MM.1S (cell line): ENCODE measurements around the gene SV2B.

ENCODE experiments used
- DNase-seq: peaks from one replicate; pipeline ENCODE4 v3.0.0-alpha.2; 2015
- H2AFZ ChIP-seq: fragments of 300-600 bp; sonication (generic); 2 replicates; pipeline ENCODE4 v1.6.0; 2016; ENCODE audit warnings: antibody characterized with exemption, low read length
- H3F3A ChIP-seq: fragments of 300-600 bp; sonication (generic); 2 replicates; pipeline ENCODE4 v1.6.1; 2016; ENCODE audit warnings: mild to moderate bottlenecking, antibody characterized with exemption, low read length, moderate library complexity, mixed read lengths; ENCODE audit not compliant: insufficient read depth
- H3K27ac ChIP-seq: fragments of 300-600 bp; sonication (generic); 2 replicates; pipeline ENCODE4 v1.5.1; 2016; ENCODE audit warnings: mild to moderate bottlenecking, low read length
- H3K27me3 ChIP-seq: fragments of 300-600 bp; sonication (generic); replicated peaks from 2 replicates; pipeline ENCODE4 v1.6.0; 2016; ENCODE audit warnings: low read length; ENCODE audit not compliant: insufficient read depth
- H3K36me3 ChIP-seq: fragments of 300-600 bp; sonication (generic); replicated peaks from 2 replicates; pipeline ENCODE4 v1.6.1; 2016; ENCODE audit warnings: mild to moderate bottlenecking, low read length, mixed read lengths; ENCODE audit not compliant: insufficient read depth
- H3K4me1 ChIP-seq: fragments of 300-600 bp; sonication (generic); 2 replicates; pipeline ENCODE4 v1.6.1; 2016; ENCODE audit warnings: low read length, mixed read lengths
- H3K4me2 ChIP-seq: fragments of 300-600 bp; sonication (generic); 2 replicates; pipeline ENCODE4 v1.6.0; 2016; ENCODE audit warnings: low read depth, low read length
- H3K4me3 ChIP-seq: fragments of 300-600 bp; sonication (generic); 2 replicates; pipeline ENCODE4 v1.5.1; 2016; ENCODE audit warnings: low read length, mixed read lengths
- H3K79me2 ChIP-seq: fragments of 300-600 bp; sonication (generic); 2 replicates; pipeline ENCODE4 v1.6.1; 2016; ENCODE audit warnings: mixed run types, low read length, mixed read lengths
- H3K9ac ChIP-seq: fragments of 300-600 bp; sonication (generic); 2 replicates; pipeline ENCODE4 v1.6.1; 2016; ENCODE audit warnings: low read length, mixed read lengths
- H3K9me2 ChIP-seq: fragments of 300-600 bp; sonication (generic); replicated peaks from 2 replicates; pipeline ENCODE4 v1.6.1; 2016; ENCODE audit warnings: mild to moderate bottlenecking, low read length, mixed read lengths; ENCODE audit not compliant: insufficient read depth
- H3K9me3 ChIP-seq: fragments of 300-600 bp; sonication (generic); replicated peaks from 2 replicates; pipeline ENCODE4 v1.6.1; 2016; ENCODE audit warnings: mild to moderate bottlenecking, low read length, mixed read lengths; ENCODE audit not compliant: insufficient read depth
- H4K20me1 ChIP-seq: fragments of 300-600 bp; sonication (generic); 2 replicates; pipeline ENCODE4 v1.6.1; 2016; ENCODE audit warnings: mild to moderate bottlenecking, low read length, moderate library complexity, mixed read lengths; ENCODE audit not compliant: insufficient read depth
- EZH2 ChIP-seq: fragments of 300-600 bp; sonication (generic); optimal IDR thresholded peaks from 2 replicates; pipeline ENCODE3; 2017; ENCODE audit warnings: low read depth, mild to moderate bottlenecking, antibody characterized with exemption, low read length, mixed read lengths
- EZH2phosphoT487 ChIP-seq: fragments of 300-600 bp; sonication (generic); IDR thresholded peaks from 2 replicates; pipeline ENCODE4 v1.6.1; 2018; ENCODE audit warnings: antibody characterized with exemption, low read length
- TF ChIP-seq, protein P1 (sequence below): fragments of 300-600 bp; sonication (generic); IDR thresholded peaks from 2 replicates; pipeline ENCODE4 v1.5.1; 2016; ENCODE audit warnings: antibody characterized with exemption, low read length, mixed read lengths

SV2B gene

DNA sequence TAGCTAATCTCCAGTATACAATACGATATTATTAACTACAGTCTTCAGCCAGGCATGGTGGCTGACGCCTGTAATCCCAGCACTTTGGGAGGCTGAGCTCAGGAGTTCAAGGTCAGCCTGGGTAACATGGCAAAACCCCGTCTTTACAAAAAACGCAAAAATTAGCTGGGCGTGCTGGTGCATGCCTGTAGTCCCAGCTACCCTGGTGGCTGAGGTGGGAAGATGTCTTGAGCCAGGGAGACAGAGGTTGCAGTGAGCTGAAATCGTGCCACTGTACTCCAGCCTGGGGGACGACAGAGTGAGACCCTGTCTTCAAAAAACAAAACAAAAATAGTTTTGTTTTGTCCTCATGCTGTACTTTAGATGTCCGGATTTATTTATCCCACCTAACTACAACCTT lies 29.2 kb upstream of the SV2B start:
- no peaks in the 10 kb centered on the region for H3K27me3 ChIP-seq
- TF ChIP-seq EZH2phosphoT487 = no peak
- TF ChIP-seq EZH2 = no peak
- TF ChIP-seq, protein P1, sequence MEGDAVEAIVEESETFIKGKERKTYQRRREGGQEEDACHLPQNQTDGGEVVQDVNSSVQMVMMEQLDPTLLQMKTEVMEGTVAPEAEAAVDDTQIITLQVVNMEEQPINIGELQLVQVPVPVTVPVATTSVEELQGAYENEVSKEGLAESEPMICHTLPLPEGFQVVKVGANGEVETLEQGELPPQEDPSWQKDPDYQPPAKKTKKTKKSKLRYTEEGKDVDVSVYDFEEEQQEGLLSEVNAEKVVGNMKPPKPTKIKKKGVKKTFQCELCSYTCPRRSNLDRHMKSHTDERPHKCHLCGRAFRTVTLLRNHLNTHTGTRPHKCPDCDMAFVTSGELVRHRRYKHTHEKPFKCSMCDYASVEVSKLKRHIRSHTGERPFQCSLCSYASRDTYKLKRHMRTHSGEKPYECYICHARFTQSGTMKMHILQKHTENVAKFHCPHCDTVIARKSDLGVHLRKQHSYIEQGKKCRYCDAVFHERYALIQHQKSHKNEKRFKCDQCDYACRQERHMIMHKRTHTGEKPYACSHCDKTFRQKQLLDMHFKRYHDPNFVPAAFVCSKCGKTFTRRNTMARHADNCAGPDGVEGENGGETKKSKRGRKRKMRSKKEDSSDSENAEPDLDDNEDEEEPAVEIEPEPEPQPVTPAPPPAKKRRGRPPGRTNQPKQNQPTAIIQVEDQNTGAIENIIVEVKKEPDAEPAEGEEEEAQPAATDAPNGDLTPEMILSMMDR = no peak
- no peak overlapping the region for H3K4me3 ChIP-seq
- no peaks in the 10 kb centered on the region for H3F3A ChIP-seq
- H4K20me1 ChIP-seq = no peaks in the 10 kb centered on the region
- no peak overlapping the region for H3K27ac ChIP-seq
- H3K4me2 ChIP-seq = no peak overlapping the region
- H3K9me2 ChIP-seq = no peaks in the 10 kb centered on the region
- no peak for DNase-seq
- no peaks in the 10 kb centered on the region for H3K4me1 ChIP-seq
- no peak overlapping the region for H3K9ac ChIP-seq
- no peaks in the 10 kb centered on the region for H3K9me3 ChIP-seq
- H3K36me3 ChIP-seq = no peaks in the 10 kb centered on the region
- no peaks in the 10 kb centered on the region for H3K79me2 ChIP-seq
- H2AFZ ChIP-seq = no peak overlapping the region

DNA sequence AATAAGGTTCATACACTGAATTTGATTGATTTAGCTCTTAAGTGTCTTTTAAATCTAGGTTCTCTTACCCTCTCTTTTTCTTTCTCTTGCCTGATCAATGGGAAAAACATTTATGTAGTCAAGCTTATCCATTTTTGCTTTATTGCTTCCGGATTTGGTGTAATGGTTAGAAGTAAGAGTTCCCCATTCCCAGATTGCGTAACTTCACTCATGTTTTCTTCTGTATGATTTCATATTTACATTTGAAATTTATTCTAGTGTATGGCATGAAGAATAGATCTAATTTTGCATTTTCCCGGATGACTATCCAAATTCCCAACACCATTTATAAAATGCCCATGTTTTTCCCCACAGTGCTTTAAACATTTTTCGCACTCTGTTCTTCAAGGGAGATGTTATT lies 27.9 kb upstream of the SV2B start:
- no peak for DNase-seq
- no peaks in the 10 kb centered on the region for H3F3A ChIP-seq
- H3K79me2 ChIP-seq = no peaks in the 10 kb centered on the region
- no peaks in the 10 kb centered on the region for H3K9me3 ChIP-seq
- no peak overlapping the region for H3K27ac ChIP-seq
- TF ChIP-seq EZH2 (no peak), EZH2phosphoT487 (no peak)
- TF ChIP-seq, protein P1 = no peak
- no peak overlapping the region for H3K9ac ChIP-seq
- no peak overlapping the region for H3K4me3 ChIP-seq
- H3K9me2 ChIP-seq = no peaks in the 10 kb centered on the region
- no peaks in the 10 kb centered on the region for H4K20me1 ChIP-seq
- no peaks in the 10 kb centered on the region for H3K36me3 ChIP-seq
- H2AFZ ChIP-seq = no peak overlapping the region
- no peaks in the 10 kb centered on the region for H3K4me1 ChIP-seq
- no peak overlapping the region for H3K4me2 ChIP-seq
- H3K27me3 ChIP-seq = no peaks in the 10 kb centered on the region

GRCh38 chr15:91073077-91073476 lies 27.0 kb upstream of the SV2B start:
- TF ChIP-seq EZH2 (no peak), EZH2phosphoT487 (no peak)
- TF ChIP-seq, protein P1 = no peak
- H3K79me2 ChIP-seq = no peaks in the 10 kb centered on the region
- H3K27ac ChIP-seq = no peak overlapping the region

More at GRCh38 chr15:91073077-91073476, 27.0 kb upstream of the SV2B start:
- Histone ChIP-seq H3K9me2 (no peaks in the 10 kb centered on the region), H2AFZ (no peak overlapping the region), H3K36me3 (no peaks in the 10 kb centered on the region), H3K4me1 (no peaks in the 10 kb centered on the region), H3K27me3 (no peaks in the 10 kb centered on the region), H4K20me1 (no peaks in the 10 kb centered on the region), H3K9ac (no peak overlapping the region), H3K9me3 (no peaks in the 10 kb centered on the region), H3K4me2 (no peak overlapping the region), H3K4me3 (no peak overlapping the region), H3F3A (no peaks in the 10 kb centered on the region)
- no peak for DNase-seq
